Occipital lobe (tissue), 2 donors: ENCODE data around the gene RNASE9. TPM values are rescaled to one million over a fixed set of nuclear protein-coding genes. Genes with fewer than 3 reads are reported as not detected.
"Not testable (repeated sequence)": the region's sequence is repeated elsewhere in the genome, so short reads cannot be mapped to it uniquely, and the experiment has no call there.

Experiments
- DNase-seq: peaks from one replicate; lab custom pipeline; 2025; lab: John Stamatoyannopoulos, UW
- total RNA-seq: library from RNA; depleted of rRNA; stranded (reverse); fragments of >200 nt; gene quantifications from one replicate; pipeline ENCODE4 v1.2.3, GENCODE V29; 2014

The RNASE9 gene
- total RNA-seq, 1 donor from 2014 or later: not detected

DNA sequence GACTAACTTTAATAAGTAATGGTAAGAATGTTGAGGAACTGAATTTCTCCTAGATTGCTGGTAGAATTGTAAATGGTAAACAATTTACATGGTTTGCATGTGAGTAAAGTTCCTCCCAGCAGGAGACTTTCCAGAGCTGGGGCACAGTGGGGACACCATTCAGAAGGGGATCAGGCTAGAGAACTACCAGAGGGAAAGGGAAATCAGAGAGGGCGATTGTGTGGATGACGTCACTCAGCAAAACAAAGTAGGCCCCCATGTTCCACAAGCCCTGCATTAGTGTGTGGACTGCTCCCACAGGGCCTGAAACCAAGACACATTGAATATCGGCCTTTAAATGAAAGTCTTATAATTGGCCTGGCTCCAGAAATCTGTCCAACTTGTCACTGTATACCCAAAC is 17.5 kb upstream of the RNASE9 start:
- DNase-seq: no peak

DNA sequence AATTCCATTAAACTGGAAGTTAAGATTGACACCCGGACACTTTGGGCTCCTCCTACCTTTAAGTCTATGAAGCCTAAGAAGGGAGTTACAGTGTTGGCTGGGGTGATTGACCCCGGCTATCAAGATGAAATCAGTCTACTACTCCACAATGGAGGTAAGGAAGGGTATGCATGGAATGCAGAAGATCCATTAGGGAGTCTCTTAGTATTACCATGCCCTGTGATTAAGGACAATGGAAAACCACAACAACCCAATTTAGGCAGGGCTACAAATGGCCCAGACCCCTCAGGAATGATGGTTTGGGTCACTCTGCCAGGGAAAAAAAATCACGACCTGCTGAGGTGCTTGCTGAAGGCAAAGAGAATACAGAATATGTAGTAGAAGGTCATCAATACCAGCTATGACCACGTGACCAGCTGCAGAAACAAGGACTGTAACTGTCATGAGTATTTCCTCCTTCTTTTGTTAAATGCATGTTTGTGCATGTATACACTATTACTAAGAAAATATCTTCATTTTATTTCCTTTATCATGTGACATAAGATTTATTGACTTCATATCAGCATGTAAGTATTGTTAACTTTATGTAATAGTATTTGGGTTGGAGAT is 11.6 kb upstream of the RNASE9 start:
- DNase-seq: not testable (repeated sequence)

DNA sequence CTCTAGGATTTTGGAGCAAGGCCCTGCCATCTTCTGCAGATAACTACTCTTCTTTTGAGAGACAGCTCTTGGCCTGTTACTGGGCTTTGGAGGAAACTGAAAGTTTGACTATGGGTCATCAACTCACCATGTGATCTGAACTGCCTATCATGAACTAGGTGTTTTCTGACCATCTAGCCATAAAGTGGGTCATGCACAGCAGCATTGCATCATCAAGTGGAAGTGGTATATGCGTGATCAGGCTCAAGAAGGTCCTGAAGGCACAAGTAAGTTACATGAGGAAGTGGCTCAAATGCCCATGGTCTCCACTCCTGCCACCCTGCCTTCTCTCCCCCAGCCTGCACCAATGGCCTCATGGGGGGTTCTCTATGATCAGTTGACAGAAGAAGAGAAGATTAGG is 9.9 kb upstream of the RNASE9 start:
- not testable (repeated sequence) for DNase-seq

DNA sequence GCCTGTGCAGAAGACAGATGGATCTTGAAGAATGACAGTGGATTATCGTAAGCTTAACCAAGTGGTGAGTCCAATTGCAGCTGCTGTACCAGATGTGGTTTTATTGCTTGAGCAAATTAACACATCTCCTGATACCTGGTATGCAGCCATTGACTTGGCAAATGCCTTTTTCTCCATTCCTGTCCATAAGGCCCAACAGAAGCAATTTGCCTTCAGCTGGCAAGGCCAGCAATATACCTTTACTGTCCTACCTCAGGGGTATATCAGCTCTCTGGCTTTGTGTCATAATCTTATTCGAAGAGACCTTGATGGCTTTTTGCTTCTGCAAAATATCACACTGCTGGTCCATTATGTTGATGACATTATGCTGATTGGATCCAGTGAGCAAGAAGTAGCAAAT is 9.0 kb upstream of the RNASE9 start:
- not testable (repeated sequence) for DNase-seq

DNA sequence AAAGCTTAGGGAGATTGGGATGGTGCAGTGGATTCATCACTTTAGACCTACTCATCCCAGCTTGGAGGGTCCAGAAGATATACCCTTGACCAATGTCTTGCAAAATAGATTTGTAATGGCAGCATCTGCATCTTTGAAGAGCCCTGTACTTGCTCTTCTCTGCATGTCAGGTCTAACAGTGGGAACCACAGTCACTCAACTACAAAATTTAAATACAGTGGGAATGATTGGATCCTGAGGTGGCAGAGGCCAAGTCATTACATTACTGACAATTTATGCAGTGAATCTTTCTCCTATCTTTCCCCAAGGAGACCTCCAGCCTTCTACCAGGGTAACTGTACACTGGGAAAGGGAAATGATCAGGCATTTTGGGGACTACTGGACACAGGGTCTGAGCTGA is 8.2 kb upstream of the RNASE9 start:
- no peak for DNase-seq

DNA sequence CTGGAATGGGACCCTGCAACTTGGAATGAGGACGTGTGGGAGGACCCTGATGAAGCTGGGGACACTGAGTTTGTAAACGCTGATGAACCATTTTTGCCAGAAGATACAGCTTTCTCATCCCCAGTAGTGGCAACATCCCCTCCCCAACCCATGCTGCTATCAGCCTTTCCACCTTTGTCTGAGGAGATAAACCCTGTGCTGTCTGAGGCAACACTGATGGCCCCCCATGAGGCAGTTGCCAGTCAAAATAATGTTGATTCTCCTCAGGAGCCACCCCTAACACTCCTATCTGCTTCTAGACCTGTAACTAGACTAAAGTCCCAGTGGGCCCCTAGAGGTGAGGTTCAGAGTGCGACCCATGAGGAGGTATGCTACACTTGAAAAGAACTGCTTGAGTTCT is 7.5 kb upstream of the RNASE9 start:
- no peak for DNase-seq

DNA sequence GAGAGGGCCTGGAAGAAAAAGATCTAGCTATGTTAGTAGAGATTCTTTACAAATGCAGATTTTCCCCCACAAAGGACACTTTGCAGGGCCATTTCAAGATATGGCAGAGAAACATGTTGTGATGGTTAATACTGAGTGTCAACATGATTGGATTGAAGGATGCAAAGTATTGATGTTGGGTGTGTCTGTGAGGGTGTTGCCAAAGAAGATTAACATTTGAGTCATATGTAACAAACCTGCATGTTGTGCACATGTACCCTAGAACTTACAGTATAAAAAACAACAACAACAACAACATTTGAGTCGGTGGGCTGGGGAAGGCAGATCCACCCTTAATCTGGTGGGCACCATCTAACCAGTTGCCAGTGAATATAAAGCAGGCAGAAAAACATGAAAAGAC is 6.4 kb upstream of the RNASE9 start:
- not testable (repeated sequence) for DNase-seq

DNA sequence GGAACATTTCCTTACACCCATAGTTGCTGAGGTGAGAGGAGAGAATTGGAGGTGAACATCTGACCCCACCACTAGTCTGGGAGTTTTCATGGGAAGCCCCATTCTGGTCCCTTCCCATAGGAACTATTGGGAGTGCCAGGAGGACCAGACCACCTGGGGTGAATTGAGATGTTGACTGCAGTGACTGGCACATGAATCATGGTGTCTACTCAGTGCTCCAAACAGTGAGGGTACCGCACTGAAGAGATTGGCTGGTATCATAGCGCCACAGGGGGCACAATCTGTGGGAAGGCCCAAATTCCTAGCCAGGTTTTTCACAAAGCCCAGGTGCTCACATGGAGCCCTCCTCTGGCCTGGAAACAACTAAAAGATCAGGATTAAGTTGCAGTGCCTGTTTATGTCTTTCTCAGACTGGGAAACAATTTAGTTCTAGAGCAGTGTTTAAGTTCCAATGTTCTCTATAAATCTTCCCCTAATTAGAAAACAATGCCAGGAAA is 3.7 kb upstream of the RNASE9 start:
- no peak for DNase-seq

DNA sequence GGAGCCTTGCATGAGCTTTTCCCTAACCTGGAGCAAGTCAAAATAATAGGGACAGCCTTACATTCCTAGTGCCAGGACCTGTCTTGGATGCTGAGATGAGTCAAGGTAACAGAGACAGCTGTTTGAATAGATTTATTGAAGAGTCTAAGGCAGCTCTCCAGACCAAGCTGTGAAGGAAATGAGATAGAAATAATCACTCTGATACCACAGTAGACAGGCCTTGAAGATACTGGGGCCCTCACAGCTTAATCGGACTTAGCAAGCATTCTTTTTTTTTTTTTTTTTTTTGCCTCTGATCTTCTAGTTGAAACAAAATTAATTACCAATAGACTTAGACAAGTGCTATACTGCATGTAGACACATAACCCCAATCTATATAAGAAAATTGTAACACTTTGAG is 3.1 kb upstream of the RNASE9 start:
- DNase-seq: no peak

DNA sequence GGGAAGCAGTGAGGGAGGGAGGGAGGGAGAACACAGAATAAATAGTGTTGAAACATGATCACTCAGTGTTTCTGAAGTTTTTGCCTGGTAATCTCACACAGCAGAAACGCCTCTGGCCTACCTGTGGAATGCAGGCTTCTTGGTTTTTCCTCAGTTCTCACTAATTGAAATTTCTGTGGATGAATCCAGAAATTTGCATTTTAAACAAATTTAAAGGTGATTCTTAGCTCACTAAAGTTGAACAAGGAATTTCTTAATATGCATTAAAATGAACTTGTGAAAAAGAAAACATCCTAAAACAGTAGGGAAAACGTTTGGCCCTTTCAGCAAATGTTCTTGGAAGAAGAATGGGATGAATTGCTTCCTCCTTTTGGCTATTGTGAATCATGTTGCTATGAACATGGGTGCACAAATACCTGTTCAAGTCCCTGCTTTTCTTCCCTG is 1.4 kb downstream of the RNASE9 start:
- no peak for DNase-seq

DNA sequence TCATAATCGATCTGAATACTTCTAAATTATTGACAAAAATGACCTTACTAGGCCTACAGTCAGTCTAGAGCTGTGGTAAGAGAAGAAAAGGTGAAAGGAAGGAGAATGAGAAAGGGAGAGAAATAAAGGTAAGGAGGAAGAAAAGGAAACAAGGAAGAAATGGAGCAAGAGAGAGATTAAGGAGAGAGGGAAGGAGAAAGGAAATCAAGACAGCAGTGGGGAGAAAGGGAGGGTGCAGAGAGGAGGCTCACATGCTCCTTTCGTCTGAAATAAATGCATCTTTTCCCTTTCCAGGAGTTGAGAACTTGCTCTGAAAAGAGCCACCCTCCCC is 3.7 kb downstream of the RNASE9 start:
- DNase-seq: no peak

DNA sequence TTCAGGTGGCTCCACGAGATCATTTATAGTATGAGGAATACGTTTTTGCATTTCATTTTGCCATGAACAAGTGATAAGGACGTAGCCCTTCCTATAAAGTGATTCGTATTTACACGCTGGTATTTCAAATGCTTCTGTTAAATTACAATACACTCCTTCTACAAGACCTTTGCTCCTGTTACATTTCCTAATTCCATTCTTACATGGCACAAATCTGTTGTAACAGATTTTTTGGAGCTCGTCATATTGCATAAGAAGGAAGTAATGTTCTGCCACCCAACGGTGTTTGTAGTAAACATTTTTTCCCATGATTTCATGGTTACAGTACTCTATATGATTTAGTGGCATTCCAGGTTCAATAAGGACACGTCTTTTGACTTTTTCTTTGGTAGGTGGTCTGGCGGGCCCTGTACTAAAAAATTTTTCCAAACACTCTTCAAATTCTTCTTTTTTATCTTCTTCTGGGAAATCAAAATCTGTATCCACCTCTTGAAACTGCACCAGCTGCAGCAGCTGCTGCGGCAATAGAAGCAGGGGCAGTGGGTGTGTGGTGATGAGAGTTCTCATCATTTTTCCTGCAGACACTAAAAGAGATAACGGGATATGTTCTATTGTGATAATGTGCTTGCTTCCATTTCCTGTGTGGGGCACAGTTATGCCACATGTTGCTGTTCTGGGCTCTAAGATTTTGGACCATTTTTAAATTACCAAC is 4.2 kb downstream of the RNASE9 start:
- no peak for DNase-seq

DNA sequence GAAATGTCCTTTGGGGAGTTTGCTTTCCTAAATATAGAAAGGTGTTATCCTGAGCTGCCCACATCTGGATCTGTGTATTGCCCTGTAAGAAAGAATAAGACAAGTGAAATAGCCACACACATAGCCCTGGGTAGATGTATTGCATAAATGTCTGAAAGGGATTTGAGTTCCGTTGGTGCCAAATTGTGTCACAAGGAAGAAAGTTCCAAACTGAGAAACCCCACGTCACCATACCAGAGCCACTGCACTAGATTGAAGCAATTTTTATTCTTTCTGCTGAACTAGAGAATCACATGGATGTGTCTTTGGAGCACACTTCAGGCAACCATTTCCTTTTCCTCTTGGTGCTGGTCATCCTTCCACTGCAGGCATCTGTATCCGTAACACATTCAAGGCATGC is 5.0 kb downstream of the RNASE9 start:
- DNase-seq: no peak

DNA sequence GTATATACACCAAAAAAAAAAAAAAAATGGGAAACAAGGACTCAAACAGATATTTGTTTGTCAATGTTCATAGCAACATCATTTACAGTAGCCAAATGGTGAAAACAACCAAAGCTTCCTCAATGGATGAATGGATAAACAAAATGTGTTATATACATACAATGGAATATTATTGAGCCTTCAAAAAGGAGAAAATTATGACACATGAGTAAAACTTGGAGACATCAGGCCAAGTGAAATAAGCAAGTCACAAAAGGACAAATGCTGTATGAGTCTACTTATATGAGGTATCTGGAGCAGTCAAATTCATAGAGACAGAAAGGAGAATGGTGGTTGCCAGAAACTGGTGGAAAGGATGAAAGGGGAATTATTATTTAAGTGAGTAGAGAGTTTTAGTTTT is 7.8 kb downstream of the RNASE9 start:
- DNase-seq: no peak

DNA sequence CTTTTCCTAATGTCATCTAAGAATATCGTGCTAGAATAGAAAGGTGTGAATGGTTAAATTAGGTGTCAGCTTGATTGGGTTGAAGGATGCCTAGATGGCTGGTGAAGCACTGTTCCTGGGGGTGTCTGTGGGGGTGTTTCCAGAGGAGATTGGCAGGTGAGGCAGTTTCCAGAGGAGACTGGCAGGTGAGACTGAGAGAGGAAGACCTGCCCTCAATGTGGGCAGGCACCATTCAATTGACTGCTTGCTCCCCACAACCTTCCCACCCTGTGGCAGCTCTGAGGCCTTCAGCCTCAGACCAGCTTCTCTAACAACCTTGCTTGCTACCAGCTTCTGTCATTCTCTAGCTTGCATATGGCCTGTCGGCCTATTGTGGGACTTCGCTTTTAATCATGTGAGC is 9.2 kb downstream of the RNASE9 start:
- DNase-seq: no peak

DNA sequence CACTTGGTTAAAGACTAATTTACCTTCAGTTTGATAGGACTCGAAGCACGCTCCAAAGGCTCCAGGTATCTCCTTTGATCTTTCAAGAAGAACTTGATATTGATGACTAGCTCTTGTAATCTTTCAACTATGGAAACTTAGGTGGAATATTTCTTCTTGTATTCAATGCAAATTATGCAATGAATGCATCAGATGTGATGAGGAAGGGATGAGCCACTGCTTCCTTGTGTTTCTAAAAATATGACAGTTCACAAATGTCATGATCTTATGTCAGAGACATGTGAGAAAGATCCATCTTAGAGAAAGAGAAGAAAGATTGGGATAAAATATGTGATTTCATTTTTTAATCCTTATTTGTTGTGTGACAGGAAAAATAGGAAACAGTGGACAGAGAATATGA is 9.9 kb downstream of the RNASE9 start:
- no peak for DNase-seq

DNA sequence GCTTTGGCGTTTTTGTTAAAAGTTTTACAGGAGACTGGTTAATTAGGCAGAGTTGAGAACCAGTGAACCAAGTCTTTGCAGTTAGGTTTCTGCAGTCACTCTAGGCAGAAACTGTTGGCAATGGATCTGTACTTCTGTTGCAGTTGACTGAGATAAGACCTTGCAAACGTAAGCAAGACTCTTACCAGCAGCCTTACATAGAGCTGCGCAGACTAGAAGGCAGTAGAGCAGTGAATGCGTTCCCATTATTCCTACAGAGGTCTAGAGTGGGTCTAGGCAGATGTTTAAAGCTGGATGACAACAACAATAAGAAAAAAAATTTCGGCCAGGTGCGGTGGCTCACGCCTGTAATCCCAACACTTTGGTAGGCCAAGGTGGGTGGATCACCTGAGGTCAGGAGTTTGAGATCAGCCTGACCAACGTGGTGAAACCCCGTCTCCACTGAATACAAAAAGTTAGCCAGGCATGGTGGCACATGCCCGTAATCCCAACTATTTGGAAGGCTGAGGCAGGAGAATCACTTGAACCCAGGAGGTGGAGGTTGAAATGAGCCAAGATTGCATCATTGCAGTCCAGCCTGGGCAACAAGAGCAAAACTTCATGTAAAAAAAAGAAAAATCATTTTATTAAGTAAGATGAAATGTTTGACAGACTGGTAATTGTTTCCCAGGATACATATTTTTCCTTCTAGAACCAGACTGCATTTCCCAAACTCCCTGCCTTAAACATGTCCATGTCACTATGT is 12.3 kb downstream of the RNASE9 start:
- no peak for DNase-seq

DNA sequence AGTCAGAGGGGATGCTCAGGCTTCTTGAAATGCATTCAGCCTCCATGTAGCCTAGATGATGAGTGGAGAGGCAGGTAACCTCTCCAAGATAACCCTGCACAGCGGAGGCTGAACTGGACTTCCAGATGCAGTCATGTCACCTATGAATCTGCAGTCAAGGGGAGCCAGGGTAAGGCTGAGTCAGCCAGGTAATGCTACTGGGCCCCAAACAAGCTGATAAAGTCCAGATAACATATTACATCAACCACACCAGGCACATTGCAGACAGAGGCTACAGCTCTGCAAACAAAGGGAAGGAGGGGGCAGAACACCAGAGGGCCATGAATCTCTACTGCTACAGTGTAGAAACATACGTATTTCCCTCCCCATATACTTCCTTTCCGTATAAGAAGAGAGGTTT is 14.0 kb downstream of the RNASE9 start:
- DNase-seq: no peak

DNA sequence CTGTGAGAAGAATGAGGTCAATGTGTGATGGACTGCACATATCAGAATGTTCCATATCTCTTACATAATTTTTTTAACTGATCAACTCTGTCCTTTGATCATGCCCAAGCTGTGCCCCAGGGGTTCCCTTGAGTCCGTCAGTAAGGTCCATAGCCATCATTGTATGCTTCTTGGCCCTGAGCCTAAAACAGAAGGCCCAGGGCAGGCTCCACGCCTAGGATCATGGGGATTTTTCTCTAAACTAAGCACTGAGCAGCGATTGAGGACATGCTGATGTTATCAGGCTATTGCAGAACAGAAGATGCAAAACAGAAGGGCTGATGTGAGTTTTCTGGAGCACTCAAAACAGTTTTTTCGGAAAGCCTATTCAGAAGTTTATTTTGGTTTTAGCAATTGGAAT is 20.9 kb downstream of the RNASE9 start:
- DNase-seq: no peak

DNA sequence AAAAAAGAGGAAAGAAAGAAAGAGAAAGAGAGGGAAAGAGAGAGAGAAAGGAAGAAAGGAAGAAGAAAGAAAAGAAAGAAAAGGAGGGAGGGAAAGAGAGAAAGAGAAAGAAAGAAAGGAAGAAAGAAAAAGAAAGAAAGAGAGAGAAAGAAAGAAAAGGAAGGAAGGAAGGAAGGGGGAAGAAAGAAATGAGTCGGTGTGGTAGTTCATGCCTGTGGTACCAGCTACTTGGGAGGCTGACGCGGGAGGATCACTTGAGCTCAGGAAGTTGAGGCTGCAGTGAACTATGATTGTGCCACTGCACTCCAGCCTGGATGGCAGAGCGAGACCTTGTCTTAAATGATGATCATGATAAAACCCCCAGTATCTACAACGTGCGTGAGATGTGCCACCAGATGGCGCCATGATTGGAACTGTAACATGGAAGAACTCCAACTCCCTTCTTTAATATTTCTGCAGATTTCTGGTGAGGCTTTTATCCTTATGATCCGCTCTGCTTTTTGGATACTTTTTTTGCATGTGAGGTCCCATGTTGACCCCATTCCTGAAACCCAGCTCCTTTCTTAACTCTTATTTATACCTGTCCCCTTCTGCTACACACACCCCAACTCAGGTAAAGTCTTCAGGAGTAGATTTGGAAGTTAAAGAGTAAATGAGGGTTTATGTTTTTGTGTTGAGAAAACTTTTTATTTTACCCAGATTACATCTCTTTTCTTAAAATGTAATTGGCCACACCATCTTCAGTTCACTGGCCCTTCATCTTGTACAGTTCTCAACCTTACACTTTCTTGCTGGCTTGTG is 29.9 kb downstream of the RNASE9 start:
- DNase-seq: peak; percentile 1

DNA sequence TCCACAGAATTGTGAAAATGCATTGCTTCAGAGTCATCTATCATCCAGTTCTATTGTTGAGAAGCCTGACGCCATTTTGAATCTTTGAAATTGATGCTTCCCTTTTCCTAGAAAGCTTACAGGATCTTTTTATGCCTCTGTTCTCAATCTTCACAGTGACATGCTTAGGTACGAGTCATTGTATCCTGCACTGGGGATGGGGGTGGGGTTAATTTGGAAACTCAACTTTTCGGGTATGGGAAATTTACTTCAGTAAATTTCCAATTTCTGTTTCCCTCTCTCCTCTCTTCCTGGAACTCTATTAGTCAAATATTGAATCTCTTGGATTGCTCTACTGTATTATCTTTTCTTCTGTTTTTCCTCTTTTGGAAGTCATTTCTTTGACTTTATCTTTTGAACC is 31.0 kb downstream of the RNASE9 start:
- no peak for DNase-seq

DNA sequence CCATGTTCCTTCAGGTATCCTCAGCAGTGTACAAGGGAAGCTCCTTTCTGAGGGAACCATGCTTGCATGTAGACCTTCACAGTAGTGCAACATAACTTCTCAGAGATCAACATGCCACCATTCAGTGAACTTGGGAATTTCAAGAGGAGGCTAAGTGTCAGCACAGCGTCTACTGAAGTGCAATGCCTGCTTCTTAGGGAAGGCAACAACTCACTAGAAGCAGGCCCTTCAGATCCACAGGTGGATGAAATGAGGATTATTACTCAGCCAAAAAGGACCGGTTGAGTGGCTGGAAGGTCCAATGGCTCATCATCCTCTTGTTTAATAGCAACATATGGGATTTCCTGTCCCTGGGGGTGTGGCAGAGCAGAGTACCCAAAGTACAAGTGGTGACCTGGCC is 36.8 kb downstream of the RNASE9 start:
- no peak for DNase-seq
